ENCODE measurements around the gene QKI.
"Not testable (repeated sequence)": the region's sequence is repeated elsewhere in the genome, so short reads cannot be mapped to it uniquely, and the experiment has no call there.

Gene QKI

GRCh38 chr6:163444077-163444476, 29.6 kb downstream of the QKI start:
- DNase-seq: no peak

GRCh38 chr6:163446549-163446948, 32.0 kb downstream of the QKI start:
- no peak for DNase-seq

GRCh38 chr6:163449076-163449475, 34.6 kb downstream of the QKI start:
- DNase-seq: no peak

GRCh38 chr6:163454425-163454824, 39.9 kb downstream of the QKI start:
- DNase-seq: no peak

- DNase-seq: no peak
Observed at GRCh38 chr6:163455552-163455951, 41.0 kb downstream of the QKI start.

GRCh38 chr6:163457637-163458561, 43.4 kb downstream of the QKI start:
- DNase-seq: no peak

GRCh38 chr6:163459007-163459406, 44.5 kb downstream of the QKI start:
- no peak for DNase-seq

- no peak for DNase-seq
Observed at GRCh38 chr6:163459536-163459935, 45.0 kb downstream of the QKI start.

- no peak for DNase-seq
Observed at GRCh38 chr6:163460307-163460782, 45.8 kb downstream of the QKI start.

- no peak for DNase-seq
Observed at GRCh38 chr6:163461696-163462095, 47.2 kb downstream of the QKI start.

GRCh38 chr6:163463180-163463579, 48.7 kb downstream of the QKI start:
- no peak for DNase-seq

- no peak for DNase-seq
Observed at GRCh38 chr6:163463795-163464194, 49.3 kb downstream of the QKI start.

- no peak for DNase-seq
Observed at GRCh38 chr6:163466839-163467390, 52.4 kb downstream of the QKI start.

GRCh38 chr6:163468738-163469137, 54.2 kb downstream of the QKI start:
- no peak for DNase-seq

- no peak for DNase-seq
Observed at GRCh38 chr6:163469459-163469985, 55.0 kb downstream of the QKI start.

- no peak for DNase-seq
Observed at GRCh38 chr6:163470611-163471010, 56.1 kb downstream of the QKI start.

- DNase-seq: no peak
Observed at GRCh38 chr6:163474581-163474980, 60.1 kb downstream of the QKI start.

- DNase-seq: not testable (repeated sequence)
Observed at GRCh38 chr6:163476946-163477345, 62.4 kb downstream of the QKI start.

GRCh38 chr6:163483107-163483506, 68.6 kb downstream of the QKI start:
- DNase-seq: no peak

- DNase-seq: no peak
Observed at GRCh38 chr6:163485388-163485851, 70.9 kb downstream of the QKI start.

GRCh38 chr6:163486821-163487220, 72.3 kb downstream of the QKI start:
- no peak for DNase-seq

- DNase-seq: no peak
Observed at GRCh38 chr6:163487606-163488005, 73.1 kb downstream of the QKI start.

- DNase-seq: no peak
Observed at GRCh38 chr6:163489584-163489983, 75.1 kb downstream of the QKI start.

All from NCI-H1048 (cell line).